Neural cell (in vitro differentiated cells): ENCODE measurements around the gene AKAP10. TPM values are rescaled to one million over a fixed set of nuclear protein-coding genes. Genes with fewer than 3 reads are reported as not detected.

Source experiments
- H2AFZ ChIP-seq: fragments of 200-600, 300-800 bp; sonication (generic), shearing (Covaris generic); 2 replicates; pipeline ENCODE4 v1.6.0; 2014; ENCODE audit warnings: low read depth, mild to moderate bottlenecking, antibody characterized with exemption, low read length, moderate library complexity
- H3F3A ChIP-seq: fragments of 200-600 bp; shearing (Covaris generic); 2 replicates; pipeline ENCODE4 v1.6.1; 2016; ENCODE audit warnings: mild to moderate bottlenecking, moderate library complexity, mixed read lengths, antibody characterized with exemption, low read length; ENCODE audit not compliant: insufficient read depth, poor library complexity, severe bottlenecking
- H3K27ac ChIP-seq: fragments of 200-600, 300-800 bp; sonication (generic), shearing (Covaris generic); 2 replicates; pipeline ENCODE4 v1.5.1; 2014; ENCODE audit warnings: mild to moderate bottlenecking, low read length, moderate library complexity
- H3K27me3 ChIP-seq: fragments of 300-800, 200-600 bp; sonication (generic), shearing (Covaris generic); 2 replicates; pipeline ENCODE4 v1.6.0; 2014; ENCODE audit warnings: mild to moderate bottlenecking, low read depth, low read length, moderate library complexity; ENCODE audit not compliant: insufficient read depth
- H3K36me3 ChIP-seq: fragments of 300-800, 200-600 bp; sonication (generic), shearing (Covaris generic); 2 replicates; pipeline ENCODE4 v1.5.1; 2014; ENCODE audit warnings: mild to moderate bottlenecking, antibody characterized with exemption, low read length, moderate library complexity; ENCODE audit not compliant: insufficient read depth
- H3K4me2 ChIP-seq: fragments of 300-800, 200-600 bp; sonication (generic), shearing (Covaris generic); 2 replicates; pipeline ENCODE4 v1.6.0; 2014; ENCODE audit warnings: mild to moderate bottlenecking, low read length
- H3K4me3 ChIP-seq: fragments of 300-800, 200-600 bp; sonication (generic), shearing (Covaris generic); 2 replicates; pipeline ENCODE4 v1.5.1; 2014; ENCODE audit warnings: mild to moderate bottlenecking, low read length, moderate library complexity
- H3K79me2 ChIP-seq: fragments of 200-600 bp; shearing (Covaris generic); replicated peaks from 2 replicates; pipeline ENCODE4 v1.6.0; 2014; ENCODE audit warnings: mild to moderate bottlenecking, low read length, moderate library complexity; ENCODE audit not compliant: insufficient read depth
- H3K9ac ChIP-seq: fragments of 300-800, 200-600 bp; sonication (generic), shearing (Covaris generic); 2 replicates; pipeline ENCODE4 v1.6.1; 2016; ENCODE audit warnings: mild to moderate bottlenecking, low read length, mixed read lengths
- H3K9me2 ChIP-seq: fragments of 200-600 bp; shearing (Covaris generic); 2 replicates; pipeline ENCODE4 v1.6.1; 2016; ENCODE audit warnings: mild to moderate bottlenecking, low read length, mixed read lengths; ENCODE audit not compliant: insufficient read depth
- H3K9me3 ChIP-seq: fragments of 200-600, 300-800 bp; sonication (generic), shearing (Covaris generic); 2 replicates; pipeline ENCODE4 v1.6.1; 2016; ENCODE audit warnings: mild to moderate bottlenecking, mixed run types, low read length, moderate library complexity, mixed read lengths
- H4K20me1 ChIP-seq: fragments of 200-600 bp; shearing (Covaris generic); 2 replicates; pipeline ENCODE4 v1.6.1; 2016; ENCODE audit warnings: mild to moderate bottlenecking, mixed run types; ENCODE audit not compliant: insufficient read depth
- EP300 ChIP-seq: fragments of 450-650 bp; conservative IDR thresholded peaks from 2 replicates; pipeline ENCODE4 v1.6.1; 2014; ENCODE audit warnings: antibody characterized with exemption, mild to moderate bottlenecking, moderate library complexity; ENCODE audit not compliant: poor library complexity, severe bottlenecking
- EZH2 ChIP-seq: fragments of 200-600, 300-800 bp; shearing (Covaris generic), sonication (generic); IDR thresholded peaks from 2 replicates; pipeline ENCODE4 v1.6.1; 2014; ENCODE audit warnings: antibody characterized with exemption, low read length, borderline replicate concordance, mild to moderate bottlenecking; ENCODE audit not compliant: insufficient read depth, poor library complexity, severe bottlenecking
- MXI1 ChIP-seq: fragments of 450-650 bp; conservative IDR thresholded peaks from 2 replicates; pipeline ENCODE4 v1.6.1; 2014; ENCODE audit warnings: antibody characterized with exemption, mild to moderate bottlenecking; ENCODE audit not compliant: poor library complexity, severe bottlenecking
- POLR2AphosphoS5 ChIP-seq: IDR thresholded peaks from 2 replicates; pipeline ENCODE4 v1.6.1; 2012
- RAD21 ChIP-seq: fragments of 450-650 bp; conservative IDR thresholded peaks from 2 replicates; pipeline ENCODE4 v1.6.1; 2014; ENCODE audit warnings: antibody characterized with exemption, mild to moderate bottlenecking, moderate library complexity
- SMC3 ChIP-seq: fragments of 450-650 bp; conservative IDR thresholded peaks from 2 replicates; pipeline ENCODE4 v1.6.1; 2014; ENCODE audit warnings: antibody characterized with exemption, mild to moderate bottlenecking, moderate library complexity; ENCODE audit not compliant: poor library complexity
- TAF1 ChIP-seq: IDR thresholded peaks from 2 replicates; pipeline ENCODE4 v1.6.1; 2012; ENCODE audit warnings: low read depth
- polyA minus RNA-seq: library from RNA; depleted of rRNA, polyadenylated mRNA; stranded (reverse); fragments of >200 nt; gene quantifications from 2 replicates; pipeline ENCODE4 v1.2.3, GENCODE V29; 2014
- polyA plus RNA-seq: library from polyadenylated mRNA; depleted of rRNA; stranded (reverse); fragments of >200 nt; gene quantifications from 2 replicates; pipeline ENCODE4 v1.2.3, GENCODE V29; 2014
- TF ChIP-seq, protein P1 (sequence below): fragments of 450-650 bp; IDR thresholded peaks from 2 replicates; pipeline ENCODE4 v1.5.1; 2014; ENCODE audit warnings: antibody characterized with exemption, mild to moderate bottlenecking, moderate library complexity; ENCODE audit not compliant: poor library complexity, severe bottlenecking
- TF ChIP-seq, protein P2 (sequence below): IDR thresholded peaks from 2 replicates; pipeline ENCODE4 v1.6.1; 2012; ENCODE audit warnings: borderline replicate concordance

The AKAP10 gene, protein sequence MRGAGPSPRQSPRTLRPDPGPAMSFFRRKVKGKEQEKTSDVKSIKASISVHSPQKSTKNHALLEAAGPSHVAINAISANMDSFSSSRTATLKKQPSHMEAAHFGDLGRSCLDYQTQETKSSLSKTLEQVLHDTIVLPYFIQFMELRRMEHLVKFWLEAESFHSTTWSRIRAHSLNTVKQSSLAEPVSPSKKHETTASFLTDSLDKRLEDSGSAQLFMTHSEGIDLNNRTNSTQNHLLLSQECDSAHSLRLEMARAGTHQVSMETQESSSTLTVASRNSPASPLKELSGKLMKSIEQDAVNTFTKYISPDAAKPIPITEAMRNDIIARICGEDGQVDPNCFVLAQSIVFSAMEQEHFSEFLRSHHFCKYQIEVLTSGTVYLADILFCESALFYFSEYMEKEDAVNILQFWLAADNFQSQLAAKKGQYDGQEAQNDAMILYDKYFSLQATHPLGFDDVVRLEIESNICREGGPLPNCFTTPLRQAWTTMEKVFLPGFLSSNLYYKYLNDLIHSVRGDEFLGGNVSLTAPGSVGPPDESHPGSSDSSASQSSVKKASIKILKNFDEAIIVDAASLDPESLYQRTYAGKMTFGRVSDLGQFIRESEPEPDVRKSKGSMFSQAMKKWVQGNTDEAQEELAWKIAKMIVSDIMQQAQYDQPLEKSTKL
- polyA plus RNA-seq (26.9 and 27.3 TPM in 2 replicates), polyA minus RNA-seq (43.5 and 47.0 TPM in 2 replicates)

DNA sequence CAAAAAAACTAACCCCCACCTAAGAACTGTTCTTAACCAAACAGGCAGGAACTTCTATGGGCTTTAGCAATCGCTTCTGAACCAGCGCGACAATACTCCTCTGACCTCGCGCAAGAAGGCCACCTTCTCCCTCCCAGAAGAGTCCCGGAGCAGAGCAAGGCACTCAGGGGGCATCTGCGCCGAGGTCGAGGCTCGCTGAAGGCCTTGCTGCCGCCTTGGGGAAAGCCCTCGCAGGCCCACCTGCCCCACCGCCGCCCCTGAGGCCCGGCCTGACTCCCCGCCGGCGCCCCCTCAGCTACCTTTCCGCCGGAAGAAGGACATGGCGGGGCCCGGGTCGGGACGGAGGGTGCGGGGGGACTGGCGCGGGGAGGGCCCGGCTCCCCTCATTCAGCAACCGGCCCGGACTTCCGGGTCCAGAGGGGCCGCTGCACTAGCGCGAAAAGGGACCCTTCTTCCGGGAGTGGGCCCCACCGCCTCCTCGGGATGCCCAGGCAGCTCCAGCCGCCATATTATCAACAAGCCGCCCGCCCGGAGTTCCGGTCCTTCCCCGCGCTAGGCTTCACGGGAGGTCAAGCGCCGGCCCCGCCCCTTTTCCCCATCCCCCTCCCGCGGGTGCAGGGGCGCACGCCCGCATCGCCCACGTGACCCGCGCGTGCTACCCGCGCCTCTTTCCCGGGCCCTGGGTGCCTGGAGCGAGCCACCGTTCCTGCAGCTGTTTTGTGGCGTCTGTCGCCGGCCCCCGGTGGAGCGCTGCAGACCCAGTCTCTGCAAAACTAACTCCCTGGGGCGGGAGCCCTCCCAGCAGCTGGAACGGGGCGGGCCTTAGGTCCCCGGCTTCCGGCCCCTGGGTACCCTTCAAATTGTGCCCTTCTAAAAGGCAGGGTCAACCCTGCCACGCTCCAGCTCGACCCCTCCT is at the start of gene AKAP10:
TSS of gene AKAP10 (minus strand) at position 536 of the 916 bp plus-strand sequence. CDS start at position 387, 149 bp downstream.
- Histone ChIP-seq H3F3A (no peaks in the 10 kb centered on the region), H4K20me1 (no peaks in the 10 kb centered on the region), H2AFZ (peak within 1 kb of the TSS; percentile 90), H3K4me2 (peak within 1 kb of the TSS; percentile 91), H3K4me3 (peak within 1 kb of the TSS; percentile 94), H3K9me3 (no peaks in the 10 kb centered on the region), H3K9me2 (no peaks in the 10 kb centered on the region), H3K27ac (peak within 1 kb of the TSS; percentile 83), H3K79me2 (peaks cover 39% of the 10 kb centered on the region), H3K27me3 (no peaks in the 10 kb centered on the region), H3K36me3 (no peaks in the 10 kb centered on the region), H3K9ac (peak within 1 kb of the TSS; percentile 88)
- TF ChIP-seq EZH2 (no peak), MXI1 (peak; percentile 81), RAD21 (no peak), POLR2AphosphoS5 (peak; percentile 86), SMC3 (no peak), TAF1 (no peak), EP300 (peak; percentile 28)
- TF ChIP-seq, protein P1, sequence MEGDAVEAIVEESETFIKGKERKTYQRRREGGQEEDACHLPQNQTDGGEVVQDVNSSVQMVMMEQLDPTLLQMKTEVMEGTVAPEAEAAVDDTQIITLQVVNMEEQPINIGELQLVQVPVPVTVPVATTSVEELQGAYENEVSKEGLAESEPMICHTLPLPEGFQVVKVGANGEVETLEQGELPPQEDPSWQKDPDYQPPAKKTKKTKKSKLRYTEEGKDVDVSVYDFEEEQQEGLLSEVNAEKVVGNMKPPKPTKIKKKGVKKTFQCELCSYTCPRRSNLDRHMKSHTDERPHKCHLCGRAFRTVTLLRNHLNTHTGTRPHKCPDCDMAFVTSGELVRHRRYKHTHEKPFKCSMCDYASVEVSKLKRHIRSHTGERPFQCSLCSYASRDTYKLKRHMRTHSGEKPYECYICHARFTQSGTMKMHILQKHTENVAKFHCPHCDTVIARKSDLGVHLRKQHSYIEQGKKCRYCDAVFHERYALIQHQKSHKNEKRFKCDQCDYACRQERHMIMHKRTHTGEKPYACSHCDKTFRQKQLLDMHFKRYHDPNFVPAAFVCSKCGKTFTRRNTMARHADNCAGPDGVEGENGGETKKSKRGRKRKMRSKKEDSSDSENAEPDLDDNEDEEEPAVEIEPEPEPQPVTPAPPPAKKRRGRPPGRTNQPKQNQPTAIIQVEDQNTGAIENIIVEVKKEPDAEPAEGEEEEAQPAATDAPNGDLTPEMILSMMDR = no peak
- TF ChIP-seq, protein P2, sequence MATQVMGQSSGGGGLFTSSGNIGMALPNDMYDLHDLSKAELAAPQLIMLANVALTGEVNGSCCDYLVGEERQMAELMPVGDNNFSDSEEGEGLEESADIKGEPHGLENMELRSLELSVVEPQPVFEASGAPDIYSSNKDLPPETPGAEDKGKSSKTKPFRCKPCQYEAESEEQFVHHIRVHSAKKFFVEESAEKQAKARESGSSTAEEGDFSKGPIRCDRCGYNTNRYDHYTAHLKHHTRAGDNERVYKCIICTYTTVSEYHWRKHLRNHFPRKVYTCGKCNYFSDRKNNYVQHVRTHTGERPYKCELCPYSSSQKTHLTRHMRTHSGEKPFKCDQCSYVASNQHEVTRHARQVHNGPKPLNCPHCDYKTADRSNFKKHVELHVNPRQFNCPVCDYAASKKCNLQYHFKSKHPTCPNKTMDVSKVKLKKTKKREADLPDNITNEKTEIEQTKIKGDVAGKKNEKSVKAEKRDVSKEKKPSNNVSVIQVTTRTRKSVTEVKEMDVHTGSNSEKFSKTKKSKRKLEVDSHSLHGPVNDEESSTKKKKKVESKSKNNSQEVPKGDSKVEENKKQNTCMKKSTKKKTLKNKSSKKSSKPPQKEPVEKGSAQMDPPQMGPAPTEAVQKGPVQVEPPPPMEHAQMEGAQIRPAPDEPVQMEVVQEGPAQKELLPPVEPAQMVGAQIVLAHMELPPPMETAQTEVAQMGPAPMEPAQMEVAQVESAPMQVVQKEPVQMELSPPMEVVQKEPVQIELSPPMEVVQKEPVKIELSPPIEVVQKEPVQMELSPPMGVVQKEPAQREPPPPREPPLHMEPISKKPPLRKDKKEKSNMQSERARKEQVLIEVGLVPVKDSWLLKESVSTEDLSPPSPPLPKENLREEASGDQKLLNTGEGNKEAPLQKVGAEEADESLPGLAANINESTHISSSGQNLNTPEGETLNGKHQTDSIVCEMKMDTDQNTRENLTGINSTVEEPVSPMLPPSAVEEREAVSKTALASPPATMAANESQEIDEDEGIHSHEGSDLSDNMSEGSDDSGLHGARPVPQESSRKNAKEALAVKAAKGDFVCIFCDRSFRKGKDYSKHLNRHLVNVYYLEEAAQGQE = peak; percentile 67

DNA sequence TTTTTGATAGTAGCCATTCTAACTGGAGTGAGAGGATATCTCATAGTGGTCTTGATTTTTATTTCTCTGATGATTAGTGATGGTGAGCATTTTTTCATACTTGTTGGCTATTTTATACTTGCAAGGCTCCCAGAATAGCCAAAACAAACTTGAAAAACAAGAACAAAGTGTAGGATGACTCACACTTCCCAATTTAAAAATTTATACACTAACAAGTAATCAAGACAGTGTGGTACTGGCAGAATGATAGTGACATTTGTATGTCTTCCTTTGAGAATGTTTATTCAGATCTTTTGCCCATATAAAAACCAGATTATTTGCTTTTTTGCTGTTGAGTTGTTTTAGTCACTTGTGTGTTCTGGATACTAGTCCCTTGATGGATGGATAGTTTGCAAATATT is 49.3 kb upstream of the AKAP10 start:
- Histone ChIP-seq H3K4me2 (no peak overlapping the region), H4K20me1 (no peaks in the 10 kb centered on the region), H3K79me2 (no peaks in the 10 kb centered on the region), H3K36me3 (no peaks in the 10 kb centered on the region), H3K9me3 (no peaks in the 10 kb centered on the region), H3F3A (no peaks in the 10 kb centered on the region), H3K9ac (no peak overlapping the region), H3K27ac (no peak overlapping the region), H3K4me3 (no peak overlapping the region), H3K9me2 (no peaks in the 10 kb centered on the region), H2AFZ (no peak overlapping the region), H3K27me3 (no peaks in the 10 kb centered on the region)
- TF ChIP-seq, protein P1 = no peak
- TF ChIP-seq POLR2AphosphoS5 (no peak), EP300 (no peak)
